NCI-H2171 treated with DMSO at 0.1 percent for 48 hours (cell line): ENCODE results near the gene CDH11.

Source experiments
- DNase-seq: peaks from one replicate; lab custom pipeline; 2025; lab: John Stamatoyannopoulos, UW

The CDH11 gene

DNA sequence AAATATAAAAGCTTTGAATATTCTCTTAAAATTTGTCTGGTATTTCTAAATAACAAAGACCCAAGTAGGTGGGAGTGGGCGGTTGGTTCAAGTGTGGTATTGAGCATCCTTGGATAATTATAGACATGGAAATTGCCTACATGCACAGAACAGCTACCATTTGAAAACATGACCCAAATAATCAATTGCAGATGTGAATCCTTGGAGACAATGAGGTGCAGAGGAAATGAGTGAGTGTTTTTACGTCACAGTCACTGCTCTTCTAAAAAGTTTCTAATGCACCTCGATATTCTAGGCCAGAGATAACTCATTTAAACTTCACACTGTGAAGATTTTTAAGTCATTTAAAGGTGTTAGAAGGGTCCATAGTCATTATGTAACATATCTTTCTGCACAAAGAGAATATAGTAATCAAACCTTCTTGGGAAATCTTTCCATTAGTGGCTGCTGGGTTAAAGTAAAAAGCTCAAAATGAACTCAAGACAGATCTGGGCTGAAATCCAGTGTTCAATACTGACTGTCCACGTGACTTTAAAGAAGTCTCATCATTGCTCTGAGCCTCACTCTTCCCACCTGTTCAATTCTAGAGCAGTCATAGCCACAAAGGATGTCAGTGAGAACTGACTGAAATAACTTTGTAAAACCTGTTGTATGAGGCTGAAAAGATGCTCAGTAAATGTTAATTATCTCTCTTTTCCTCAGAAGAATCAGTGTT lies 144.5 kb downstream of the CDH11 start:
- DNase-seq, result no peak

DNA sequence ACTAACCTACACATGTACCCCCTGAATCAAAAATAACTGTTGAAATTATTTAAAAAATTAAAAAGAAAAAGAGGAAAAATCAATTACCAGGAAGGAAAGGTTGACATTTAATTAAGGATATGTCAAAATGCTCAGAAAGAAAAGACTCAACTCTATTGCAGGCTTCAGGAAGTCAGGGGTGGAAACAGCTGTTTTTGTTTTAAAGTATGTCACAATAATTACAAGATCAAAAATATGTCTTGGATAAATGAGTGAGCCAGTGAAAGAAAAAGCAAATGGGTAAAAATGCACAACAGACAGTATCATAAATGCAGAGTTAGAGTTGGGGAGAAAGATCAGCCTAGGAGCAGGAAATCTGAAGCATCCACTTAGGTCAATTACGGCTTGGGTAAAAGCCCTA lies 146.0 kb downstream of the CDH11 start:
- no peak for DNase-seq

DNA sequence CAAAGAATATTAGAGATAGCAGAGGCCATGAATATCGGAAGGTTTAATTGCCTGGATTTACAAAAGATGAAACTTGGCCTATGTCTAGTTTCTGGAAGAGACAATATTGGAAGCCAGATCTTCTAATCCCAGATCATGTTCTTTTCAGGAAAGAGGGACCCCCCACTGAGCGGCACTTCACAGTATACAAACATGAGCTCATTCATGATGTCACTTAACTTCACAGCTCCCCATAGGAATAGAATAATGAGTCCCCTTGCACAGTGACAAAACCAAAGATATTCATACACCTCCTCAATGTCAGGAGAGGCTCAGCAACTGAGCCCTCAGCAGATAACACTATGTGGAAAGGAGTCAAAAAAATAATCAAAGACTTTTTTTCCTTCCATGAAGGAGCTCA lies 147.5 kb downstream of the CDH11 start:
- DNase-seq, result no peak

DNA sequence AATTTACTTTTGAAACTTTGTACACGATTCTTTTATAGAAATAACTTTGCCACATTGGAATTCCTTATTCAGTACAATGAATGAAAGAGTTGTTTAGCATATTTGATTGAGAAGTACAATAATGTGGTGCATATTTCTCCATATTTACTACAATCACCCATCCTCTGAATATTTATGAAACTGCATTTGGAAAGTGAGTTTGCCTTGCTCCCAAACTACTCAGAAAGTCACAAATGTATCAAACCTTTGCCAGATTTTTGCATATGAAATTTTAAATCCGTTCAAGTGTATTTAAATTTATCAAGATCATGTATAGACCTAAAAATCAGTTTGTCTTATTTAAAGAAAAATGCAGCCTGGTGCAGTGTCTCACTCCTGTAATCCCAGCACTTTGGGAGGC lies 148.7 kb downstream of the CDH11 start:
- no peak for DNase-seq

DNA sequence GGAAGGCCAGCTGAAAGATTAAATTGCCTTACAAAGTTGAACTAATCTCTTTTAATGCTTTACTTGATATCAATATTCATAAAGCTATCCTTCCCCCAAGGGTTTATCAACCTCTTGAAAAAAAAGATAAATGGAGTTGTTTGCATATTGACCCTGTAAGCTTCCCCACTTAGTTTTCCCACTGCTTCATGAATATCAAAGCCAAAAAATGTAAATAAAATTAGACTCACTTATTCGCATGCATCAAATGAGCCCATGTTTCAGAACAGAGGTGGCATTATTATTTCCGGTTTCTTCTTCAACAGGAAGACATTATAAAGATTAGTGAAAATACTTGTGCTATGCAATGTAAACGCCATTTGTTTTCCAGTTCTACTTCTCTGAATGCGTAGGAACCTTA lies 150.7 kb downstream of the CDH11 start:
- DNase-seq, result no peak

DNA sequence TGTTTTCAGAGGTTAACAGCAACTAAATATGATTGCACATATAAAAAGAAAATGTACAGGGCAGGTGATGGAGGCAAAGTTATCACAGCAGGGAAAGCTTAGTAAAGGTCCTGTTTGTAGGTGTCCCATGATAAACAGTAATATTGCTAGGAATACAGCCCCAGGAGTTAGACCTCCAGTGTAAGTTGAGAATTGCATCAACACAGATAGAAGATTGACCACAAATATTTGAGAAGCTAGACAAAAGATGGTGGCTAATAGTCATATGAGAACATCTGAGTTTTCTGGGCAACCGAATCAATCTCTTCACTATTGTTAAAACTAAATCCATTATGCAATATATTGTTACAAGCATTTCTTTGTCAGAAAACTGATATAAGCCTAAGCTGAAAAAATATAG lies 152.6 kb downstream of the CDH11 start:
- DNase-seq, result no peak

DNA sequence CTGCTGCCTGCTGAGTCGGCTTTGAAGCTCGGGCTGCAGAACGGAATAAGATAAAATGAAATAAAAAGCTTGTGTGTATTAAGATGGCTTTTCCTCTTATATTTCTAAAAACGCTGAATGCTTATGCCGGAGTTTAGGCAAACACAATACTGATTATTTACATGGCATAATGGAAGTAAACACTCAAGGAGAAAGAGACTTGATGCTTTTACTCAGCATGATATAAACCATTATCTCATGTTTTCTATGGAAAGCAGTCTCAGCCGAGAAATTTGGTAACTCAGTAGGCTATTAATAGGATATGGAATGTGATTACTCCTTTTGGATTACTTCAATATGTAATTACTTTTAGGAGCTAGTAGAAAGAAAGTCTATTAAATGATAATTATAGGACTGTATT lies 153.3 kb downstream of the CDH11 start:
- no peak for DNase-seq

DNA sequence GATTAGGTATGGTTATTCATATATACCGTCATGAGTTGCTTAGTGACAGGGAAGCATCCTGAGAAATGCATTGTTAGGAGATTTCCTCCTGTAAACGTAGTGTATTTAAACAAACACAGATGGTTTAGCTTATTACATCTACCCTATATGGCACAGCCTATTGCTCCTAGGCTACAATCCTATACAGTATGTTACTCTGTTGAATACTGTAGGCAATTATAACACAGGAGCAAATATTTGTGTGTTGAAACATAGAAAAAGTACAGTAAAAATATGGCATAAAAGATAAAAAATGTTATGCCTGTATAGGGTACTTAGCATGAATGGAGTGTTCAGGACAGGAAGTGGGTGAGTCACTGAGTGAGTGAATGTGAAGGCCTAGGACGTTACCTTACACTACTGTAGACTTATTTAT lies 157.7 kb downstream of the CDH11 start:
- no peak for DNase-seq

DNA sequence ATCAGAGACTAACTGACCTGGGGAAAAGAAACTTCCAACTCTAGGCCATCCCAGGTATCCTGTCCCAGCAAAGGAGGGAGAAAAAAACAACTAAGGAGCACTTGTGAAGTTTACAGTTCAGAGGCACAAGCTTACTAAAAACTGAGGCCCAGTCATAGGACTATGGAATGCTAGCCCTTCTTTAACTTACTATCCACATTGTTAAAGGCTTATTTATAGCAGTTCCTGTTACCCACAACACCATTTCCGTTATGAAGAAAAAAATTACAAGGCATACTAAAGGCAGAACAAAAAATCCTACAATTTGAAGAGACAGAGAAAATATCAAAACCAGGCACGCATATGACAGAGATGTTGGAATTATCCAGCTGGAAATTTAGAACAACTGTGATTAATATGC lies 159.1 kb downstream of the CDH11 start:
- no peak for DNase-seq

DNA sequence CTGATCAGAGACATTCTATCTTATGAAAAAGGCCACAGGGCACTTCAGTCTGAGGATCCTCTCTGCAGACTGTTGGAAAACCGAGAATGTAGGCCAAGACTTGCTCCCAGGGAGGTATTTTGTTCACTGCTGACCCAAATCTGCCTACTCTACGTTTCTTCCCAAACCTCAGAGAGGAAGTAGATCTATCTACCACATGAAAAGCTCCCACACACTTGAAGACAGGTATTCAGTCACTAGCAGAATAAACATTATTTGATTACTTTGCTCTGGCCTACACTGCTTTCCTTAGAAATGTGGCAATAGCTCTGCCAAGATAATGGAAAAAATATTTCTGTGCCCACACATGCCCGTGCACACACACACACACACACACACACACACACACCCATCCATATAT lies 164.6 kb downstream of the CDH11 start:
- DNase-seq, result no peak

DNA sequence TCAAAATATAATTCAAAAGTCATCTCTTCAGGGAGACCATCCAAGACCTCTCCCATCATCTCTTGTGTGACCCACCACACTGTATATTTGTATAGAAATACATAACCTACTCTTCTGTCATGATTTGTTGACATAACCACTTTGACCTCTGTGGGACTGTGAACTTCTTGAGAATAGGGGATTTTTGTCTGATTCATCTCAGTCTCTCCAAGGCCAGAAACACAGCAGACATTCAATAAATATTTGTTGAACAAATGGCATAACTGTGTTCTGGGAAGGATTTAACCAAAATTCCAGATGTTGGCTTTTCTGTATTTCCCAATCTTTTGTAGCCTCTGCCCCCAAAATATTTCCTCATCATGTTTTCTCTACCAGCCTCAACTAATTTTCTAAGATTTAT lies 169.7 kb downstream of the CDH11 start:
- DNase-seq, result no peak

DNA sequence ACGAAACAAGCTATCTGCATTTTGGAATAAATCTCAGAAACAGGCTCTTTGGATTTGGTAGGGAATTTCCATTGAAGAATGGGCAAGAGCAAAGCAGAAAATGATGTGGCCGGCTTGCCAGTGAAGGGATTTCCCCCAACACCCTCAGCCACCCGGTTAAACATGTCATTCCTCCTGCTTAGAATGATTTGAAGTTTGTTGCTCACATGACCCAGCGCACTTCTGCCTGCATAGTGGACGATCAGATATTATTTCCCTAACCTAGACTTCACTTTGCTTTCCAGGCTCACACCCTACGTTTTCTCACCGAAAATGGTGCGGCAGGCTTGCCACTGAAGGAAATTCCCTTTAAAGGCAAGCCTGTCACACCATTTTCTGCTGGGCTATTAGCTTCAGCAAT lies 170.7 kb downstream of the CDH11 start:
- DNase-seq, result no peak

DNA sequence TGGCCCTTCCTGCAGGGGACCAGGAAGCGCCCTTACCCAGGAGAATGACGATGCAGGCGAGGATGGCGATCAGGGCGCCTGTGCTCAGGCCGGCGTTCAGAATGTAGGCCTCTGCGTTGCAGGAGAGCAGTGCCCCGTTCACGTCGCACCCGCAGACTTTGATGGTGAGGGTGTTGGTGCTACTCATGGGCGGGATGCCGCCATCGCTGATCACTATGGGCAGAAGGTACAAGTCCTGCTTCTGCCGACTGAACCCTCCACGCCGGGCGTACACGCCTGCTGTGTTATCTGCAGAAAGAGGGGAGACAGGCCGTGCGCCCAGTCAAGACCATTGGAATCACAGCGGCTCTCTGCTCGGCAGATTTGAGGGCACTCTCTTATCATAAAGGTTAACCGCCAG lies 171.1 kb downstream of the CDH11 start:
- DNase-seq, result no peak

DNA sequence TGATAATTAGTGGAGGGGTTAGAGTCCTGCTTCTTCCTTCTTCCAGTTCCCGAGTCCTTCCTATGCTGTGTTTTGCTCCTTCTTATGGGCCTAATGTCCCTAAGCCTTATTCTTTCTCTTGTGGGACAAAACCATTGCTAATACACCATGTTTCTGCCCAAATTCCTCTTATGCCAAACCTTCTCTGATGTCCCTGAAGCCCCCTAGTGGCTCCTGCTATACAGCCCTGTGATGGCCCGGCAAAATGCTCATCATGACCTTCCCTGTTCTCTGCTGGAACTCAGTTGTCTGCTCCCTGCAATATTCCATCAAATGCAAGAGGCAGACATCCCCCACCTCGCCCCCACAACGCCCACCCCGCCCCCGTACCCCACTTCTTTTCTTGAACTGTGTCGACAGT lies 171.6 kb downstream of the CDH11 start:
- DNase-seq, result no peak

DNA sequence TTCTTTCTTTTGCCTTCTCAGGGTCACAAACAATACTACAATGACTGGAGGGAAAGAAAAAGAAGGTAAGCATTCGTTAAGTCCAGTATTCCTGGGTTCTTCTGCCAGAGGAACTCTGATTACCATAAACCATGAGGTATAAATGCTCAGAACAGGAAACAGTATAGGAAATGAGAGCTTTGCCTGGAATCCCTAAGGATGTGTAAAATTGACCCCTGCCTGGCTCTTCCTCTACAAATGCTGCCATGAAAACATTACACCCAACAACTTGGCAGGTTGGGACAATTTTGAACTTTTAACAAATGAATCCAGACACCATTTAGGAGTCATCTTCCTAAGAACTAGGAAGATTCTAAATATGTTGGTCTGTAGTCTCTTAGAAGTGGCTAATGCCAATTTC lies 173.8 kb downstream of the CDH11 start:
- no peak for DNase-seq

DNA sequence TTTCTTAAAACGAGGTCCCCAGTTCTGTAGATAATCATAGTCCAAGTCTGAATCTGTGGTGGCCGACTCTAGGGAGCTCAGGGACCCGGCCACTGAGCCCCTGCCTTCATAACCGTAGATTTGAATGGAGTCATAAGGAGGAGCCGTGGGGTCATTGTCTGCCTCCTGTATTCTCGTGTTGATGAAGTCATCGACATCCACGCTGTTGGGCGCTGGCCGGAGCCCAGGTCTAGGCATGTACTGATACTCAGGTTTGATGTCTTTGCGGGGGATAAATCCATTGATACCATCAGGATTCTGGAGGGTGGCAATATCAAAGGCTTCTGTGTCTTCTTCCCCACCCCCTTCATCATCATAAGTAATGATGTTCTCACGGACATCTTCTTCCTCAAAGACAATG lies 174.2 kb downstream of the CDH11 start:
- no peak for DNase-seq

DNA sequence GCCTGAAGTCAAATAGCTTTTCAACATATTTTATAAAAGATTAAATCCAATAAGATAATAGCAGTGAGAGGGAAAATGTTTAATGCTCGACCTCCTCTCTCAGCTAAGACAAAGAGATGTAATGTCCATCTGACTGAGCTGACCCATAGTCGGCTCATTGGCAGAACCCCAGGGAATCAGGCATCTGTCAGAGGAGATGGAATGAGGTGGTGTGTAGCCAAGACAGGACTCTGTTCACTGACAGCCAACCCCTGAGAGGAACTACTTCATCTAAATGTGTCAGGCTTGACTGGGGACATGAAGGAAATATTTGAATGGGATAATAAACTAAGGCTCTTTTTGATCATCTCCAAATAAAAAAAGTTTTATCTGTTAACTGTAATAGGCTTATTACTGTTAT lies 188.0 kb downstream of the CDH11 start:
- no peak for DNase-seq

DNA sequence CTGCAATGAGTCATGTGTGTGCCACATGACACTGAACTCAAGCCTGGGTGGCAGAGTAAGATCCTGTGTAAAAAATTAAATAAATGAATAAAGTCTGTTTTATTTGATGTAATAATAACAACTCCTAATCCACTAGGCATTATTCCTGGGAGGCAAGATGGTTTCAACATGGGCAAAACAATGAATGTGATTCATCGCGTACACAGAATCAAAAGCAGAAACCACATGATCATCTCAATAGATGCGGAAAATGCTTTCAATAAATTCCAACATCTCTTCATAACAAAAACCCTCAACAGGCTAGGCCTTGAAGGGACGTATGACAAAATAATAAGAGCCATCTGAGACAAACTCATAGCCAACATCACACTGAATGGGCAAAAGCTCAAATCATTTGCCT lies 195.4 kb downstream of the CDH11 start:
- no peak for DNase-seq

DNA sequence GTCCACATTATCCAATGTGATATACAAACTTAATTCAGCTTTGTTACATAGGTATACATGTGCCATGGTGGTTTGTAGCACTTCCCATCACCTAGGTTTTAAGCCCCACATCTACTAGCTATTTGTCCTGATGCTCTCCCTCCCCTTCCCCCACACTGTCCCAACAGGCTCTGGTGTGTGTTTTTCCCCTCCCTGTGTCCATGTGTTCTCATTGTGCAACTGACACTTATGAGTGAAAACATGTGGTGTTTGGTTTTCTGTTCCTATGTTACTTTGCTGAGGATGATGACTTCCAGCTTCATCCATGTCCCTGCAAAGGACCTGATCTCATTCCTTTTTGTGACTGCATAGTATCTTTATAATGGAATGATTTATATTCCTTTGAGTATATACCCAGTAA lies 196.7 kb downstream of the CDH11 start:
- DNase-seq, result no peak

DNA sequence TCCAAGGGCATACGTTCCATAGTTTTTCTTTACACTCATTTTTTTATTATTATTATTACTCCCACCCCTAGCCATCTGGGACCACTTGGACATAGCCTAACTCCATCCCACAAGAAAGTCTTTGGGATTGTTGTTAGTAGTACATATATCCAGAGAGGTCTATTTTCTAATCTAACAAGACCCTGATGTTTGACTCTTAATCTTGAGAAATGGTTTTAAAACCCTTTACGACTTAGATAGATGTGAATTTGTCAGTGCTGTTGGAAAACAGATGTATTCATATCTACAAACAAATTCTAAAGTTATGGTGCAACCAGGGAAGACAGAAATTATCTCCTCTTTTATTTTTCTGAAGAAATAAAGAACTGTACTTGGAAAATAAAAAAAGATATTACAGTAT lies 197.8 kb downstream of the CDH11 start:
- DNase-seq, result no peak

DNA sequence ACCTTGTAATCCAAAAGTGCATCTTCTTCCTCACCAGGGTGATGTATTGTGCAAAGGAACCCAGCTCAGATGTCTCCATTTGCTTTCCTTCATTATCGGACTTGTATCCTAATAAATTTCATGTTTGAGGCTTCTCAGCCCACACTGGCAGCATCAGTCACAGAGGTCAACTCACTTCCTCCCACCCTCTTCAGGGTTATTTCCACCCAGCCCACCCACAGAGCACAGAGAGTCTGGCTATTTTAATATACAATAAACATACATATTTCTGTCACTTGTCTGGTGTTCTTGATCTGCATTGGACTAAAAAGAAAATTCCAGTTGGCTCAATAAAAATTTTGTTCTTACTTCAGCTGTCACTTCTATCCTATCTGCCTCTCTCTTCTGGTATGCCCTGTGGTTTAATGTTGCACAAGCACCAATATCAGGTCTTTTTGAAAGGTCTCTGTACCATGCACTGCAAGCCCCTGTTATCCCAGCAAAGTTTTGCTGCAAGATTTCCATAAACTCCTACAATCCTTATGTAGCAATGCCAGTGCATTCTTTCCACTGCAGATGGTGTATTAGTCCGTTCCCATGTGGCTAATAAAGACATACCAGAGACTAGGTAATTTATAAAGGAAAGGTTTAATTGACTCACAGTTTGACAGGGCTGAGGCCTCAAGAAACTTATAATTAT lies 201.8 kb downstream of the CDH11 start:
- no peak for DNase-seq

DNA sequence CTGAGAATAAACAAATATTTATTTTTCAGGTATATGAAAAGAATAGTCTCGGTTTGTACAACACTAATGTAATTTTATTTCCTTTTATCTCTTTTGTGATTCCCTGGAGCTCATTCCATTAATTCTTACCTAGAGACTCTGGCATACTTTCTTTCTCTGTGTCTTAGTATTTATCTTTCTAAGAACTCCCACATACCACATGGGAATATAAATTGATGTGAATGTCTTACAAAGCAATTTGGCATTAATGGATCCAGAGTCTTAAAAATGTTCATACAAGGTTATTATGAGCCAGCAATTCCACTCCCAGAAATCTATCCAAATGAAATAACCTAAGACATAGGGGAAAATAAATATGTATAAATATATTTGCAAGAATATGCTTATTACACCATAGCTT lies 202.7 kb downstream of the CDH11 start:
- no peak for DNase-seq

DNA sequence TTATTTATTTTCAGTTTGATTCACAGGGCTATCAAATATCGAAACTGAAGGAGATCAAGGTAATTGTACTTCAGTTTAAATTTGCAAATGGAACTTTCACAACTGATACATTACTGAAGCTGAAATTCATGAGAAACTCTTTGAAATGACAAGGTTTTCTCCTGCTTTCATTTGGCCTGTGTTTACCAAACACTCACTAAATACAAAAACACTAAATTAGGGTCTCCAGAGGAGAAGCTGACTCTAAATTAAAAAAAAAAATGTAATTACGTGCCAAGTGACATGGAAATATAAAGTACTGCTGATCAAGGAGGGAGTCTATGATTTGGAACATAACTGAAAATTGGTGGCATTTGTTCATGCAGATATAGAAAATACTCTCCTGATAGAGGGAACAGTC lies 205.8 kb downstream of the CDH11 start:
- DNase-seq, result no peak

DNA sequence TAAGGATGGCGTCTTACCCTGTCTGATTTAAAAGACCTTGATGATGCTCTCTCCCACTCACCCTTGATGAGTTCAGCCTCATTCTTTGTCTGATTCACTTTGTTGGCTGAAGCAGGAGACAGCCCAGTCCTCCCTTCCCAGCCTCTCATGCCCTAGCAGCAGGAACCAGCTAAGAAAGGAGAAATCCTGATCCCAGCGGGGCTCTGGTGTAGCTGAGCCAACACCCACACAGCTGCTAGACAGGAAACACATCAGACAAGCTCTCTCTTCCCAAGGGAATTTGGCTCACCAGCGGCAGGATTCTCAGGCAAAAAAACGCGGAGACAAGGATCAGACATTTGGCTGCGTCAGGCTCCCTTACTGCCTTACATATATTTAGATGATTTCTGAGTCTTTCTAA lies 211.5 kb downstream of the CDH11 start:
- DNase-seq, result peak; percentile 90
